ENCODE results near the gene CRIP2. TPM values are rescaled to one million over a fixed set of nuclear protein-coding genes. Genes with fewer than 3 reads are reported as not detected.

CRIP2 gene
- total RNA-seq, 1 experiment from 2014 or later, result 192 TPM

DNA sequence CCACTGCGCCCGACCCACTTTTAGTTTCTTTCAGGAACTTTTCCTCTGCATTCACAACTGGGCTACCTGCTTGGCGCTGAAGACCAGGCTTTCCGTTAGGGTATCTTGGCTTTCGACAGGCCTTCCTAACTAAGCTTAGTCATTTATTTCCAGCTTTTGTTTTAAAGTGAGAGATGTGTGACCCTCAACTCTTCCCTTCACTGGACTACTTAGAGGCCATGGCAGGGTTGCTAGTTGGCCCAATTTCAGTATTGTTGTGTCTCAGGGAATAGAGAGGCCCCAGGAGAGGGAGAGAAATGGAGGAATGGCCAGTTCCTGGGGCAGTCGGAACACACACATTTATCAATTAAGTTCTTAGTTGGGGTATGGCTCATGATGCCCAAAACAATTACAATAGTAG is 44.6 kb upstream of the CRIP2 start:
- Histone ChIP-seq H3K4me1 (ENCODE audit: insufficient read depth, low read length, poor library complexity, severe bottlenecking) (no peaks in the 10 kb centered on the region), H3K27ac (ENCODE audit: low read depth, low read length, poor library complexity, severe bottlenecking) (peak overlapping the region; percentile 2), H3K27me3 (replicated peaks; ENCODE audit: insufficient read depth, low read depth, low read length, poor library complexity) (no peaks in the 10 kb centered on the region), H3K9me3 (ENCODE audit: low read depth, low read length, poor library complexity, severe bottlenecking) (peaks cover 4% of the 10 kb centered on the region), H3K4me3 (ENCODE audit: low read depth, low read length, poor library complexity, severe bottlenecking) (no peak overlapping the region), H3K36me3 (ENCODE audit: insufficient read depth, low read length, poor library complexity, severe bottlenecking) (peaks cover 41% of the 10 kb centered on the region)
- TF ChIP-seq, protein P1, sequence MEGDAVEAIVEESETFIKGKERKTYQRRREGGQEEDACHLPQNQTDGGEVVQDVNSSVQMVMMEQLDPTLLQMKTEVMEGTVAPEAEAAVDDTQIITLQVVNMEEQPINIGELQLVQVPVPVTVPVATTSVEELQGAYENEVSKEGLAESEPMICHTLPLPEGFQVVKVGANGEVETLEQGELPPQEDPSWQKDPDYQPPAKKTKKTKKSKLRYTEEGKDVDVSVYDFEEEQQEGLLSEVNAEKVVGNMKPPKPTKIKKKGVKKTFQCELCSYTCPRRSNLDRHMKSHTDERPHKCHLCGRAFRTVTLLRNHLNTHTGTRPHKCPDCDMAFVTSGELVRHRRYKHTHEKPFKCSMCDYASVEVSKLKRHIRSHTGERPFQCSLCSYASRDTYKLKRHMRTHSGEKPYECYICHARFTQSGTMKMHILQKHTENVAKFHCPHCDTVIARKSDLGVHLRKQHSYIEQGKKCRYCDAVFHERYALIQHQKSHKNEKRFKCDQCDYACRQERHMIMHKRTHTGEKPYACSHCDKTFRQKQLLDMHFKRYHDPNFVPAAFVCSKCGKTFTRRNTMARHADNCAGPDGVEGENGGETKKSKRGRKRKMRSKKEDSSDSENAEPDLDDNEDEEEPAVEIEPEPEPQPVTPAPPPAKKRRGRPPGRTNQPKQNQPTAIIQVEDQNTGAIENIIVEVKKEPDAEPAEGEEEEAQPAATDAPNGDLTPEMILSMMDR (conservative IDR thresholded peaks at IDR 0.05; ENCODE audit: low read depth, low read length), result no peak
- TF ChIP-seq EZH2 (IDR thresholded peaks at IDR 0.05; ENCODE audit: borderline replicate concordance, low read depth, low read length, poor library complexity, severe bottlenecking), result no peak
- DNase-seq (ENCODE audit: low spot score), result no peak
- no TSS peak for BruUV-seq (replicated peaks)
- ChIA-PET POLR2A (ENCODE audit: low non-redundant PET) (no interaction called here), CTCF (no interaction called here)
- intact Hi-C loops (cut with micrococcal nuclease; ENCODE audit: unreplicated experiment), result no loop called here

DNA sequence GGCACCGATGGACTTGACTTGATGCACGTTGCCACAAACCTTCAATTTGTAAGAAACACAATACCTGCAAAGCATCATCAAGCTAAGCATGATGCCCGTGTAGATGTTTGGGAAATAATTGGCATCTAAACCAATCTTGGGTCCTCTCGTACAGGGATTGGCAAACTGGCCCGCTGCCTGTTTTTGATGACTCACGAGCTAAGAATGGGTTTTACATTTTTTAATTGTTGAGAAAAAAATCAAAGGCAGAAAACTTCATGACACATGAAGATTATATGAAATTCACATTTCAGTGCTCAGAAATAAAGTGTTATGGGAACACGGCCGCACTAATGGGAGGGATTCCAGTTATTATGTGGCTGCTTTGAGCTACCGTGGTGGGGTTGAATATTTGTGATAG is 44.1 kb upstream of the CRIP2 start:
- DNase-seq (ENCODE audit: low spot score), result peak; percentile 61

DNA sequence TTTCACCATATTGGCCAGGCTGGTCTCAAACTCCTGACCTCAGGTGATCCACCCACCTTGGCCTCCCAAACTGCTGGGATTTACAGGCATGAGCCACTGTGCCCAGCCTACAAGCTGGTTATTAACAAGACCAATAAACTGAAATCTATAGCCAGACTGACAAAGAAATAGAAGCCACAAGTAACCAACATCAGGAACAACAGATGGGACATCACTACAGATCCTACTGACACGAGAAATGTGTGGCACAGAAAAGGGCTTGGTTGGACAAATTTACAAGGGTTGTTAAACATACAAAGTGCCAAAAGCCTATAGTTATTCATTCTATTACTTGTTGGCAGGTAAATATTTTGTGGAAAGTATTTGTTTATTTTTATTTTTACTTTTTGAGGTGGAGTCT is 43.4 kb upstream of the CRIP2 start:
- no peaks in the 10 kb centered on the region for H3K4me1 ChIP-seq (ENCODE audit: insufficient read depth, low read length, poor library complexity, severe bottlenecking)
- H3K27ac ChIP-seq (ENCODE audit: low read depth, low read length, poor library complexity, severe bottlenecking), result peak overlapping the region; percentile 2
- peaks cover 36% of the 10 kb centered on the region for H3K36me3 ChIP-seq (ENCODE audit: insufficient read depth, low read length, poor library complexity, severe bottlenecking)
- CTCF ChIA-PET, result no interaction called here
- intact Hi-C loops (cut with micrococcal nuclease; ENCODE audit: unreplicated experiment), result no loop called here
- POLR2A ChIA-PET (ENCODE audit: low non-redundant PET), result no interaction called here
- no peaks in the 10 kb centered on the region for H3K27me3 ChIP-seq (replicated peaks; ENCODE audit: insufficient read depth, low read depth, low read length, poor library complexity)
- TF ChIP-seq EZH2 (IDR thresholded peaks at IDR 0.05; ENCODE audit: borderline replicate concordance, low read depth, low read length, poor library complexity, severe bottlenecking), result no peak
- TF ChIP-seq, protein P1 (conservative IDR thresholded peaks at IDR 0.05; ENCODE audit: low read depth, low read length), result no peak
- BruUV-seq (replicated peaks), result no TSS peak
- H3K9me3 ChIP-seq (ENCODE audit: low read depth, low read length, poor library complexity, severe bottlenecking), result peaks cover 4% of the 10 kb centered on the region
- no peak for DNase-seq (ENCODE audit: low spot score)
- no peak overlapping the region for H3K4me3 ChIP-seq (ENCODE audit: low read depth, low read length, poor library complexity, severe bottlenecking)

More for the DNA sequence above, 44.1 kb upstream of the CRIP2 start:
- ChIA-PET POLR2A (ENCODE audit: low non-redundant PET) (no interaction called here), CTCF (no interaction called here)
- intact Hi-C loops (cut with micrococcal nuclease; ENCODE audit: unreplicated experiment), result no loop called here
- TF ChIP-seq EZH2 (IDR thresholded peaks at IDR 0.05; ENCODE audit: borderline replicate concordance, low read depth, low read length, poor library complexity, severe bottlenecking), result no peak
- TF ChIP-seq, protein P1 (conservative IDR thresholded peaks at IDR 0.05; ENCODE audit: low read depth, low read length), result no peak
- Histone ChIP-seq H3K9me3 (ENCODE audit: low read depth, low read length, poor library complexity, severe bottlenecking) (peaks cover 4% of the 10 kb centered on the region), H3K4me1 (ENCODE audit: insufficient read depth, low read length, poor library complexity, severe bottlenecking) (no peaks in the 10 kb centered on the region), H3K36me3 (ENCODE audit: insufficient read depth, low read length, poor library complexity, severe bottlenecking) (peaks cover 36% of the 10 kb centered on the region), H3K4me3 (ENCODE audit: low read depth, low read length, poor library complexity, severe bottlenecking) (no peak overlapping the region), H3K27ac (ENCODE audit: low read depth, low read length, poor library complexity, severe bottlenecking) (peak overlapping the region; percentile 2), H3K27me3 (replicated peaks; ENCODE audit: insufficient read depth, low read depth, low read length, poor library complexity) (no peaks in the 10 kb centered on the region)
- TSS peak; percentile 8 for BruUV-seq (replicated peaks)

Data from A673 (cell line).